HL-60 (cell line): Measurements from ENCODE around the gene PABPN1L.

ENCODE experiments used
- DNase-seq, 2 experiments: peaks; one replicate each; pipeline ENCODE4 v3.0.0-alpha.2; 2010 to 2020; ENCODE audit warnings: low read depth in 1 of 2, low spot score in 1 of 2
- H3K27ac ChIP-seq: fragments of 250-450 bp; sonication (Bioruptor Pico); replicated peaks from 2 replicates; pipeline ENCODE4 v1.5.1; 2020; ENCODE audit warnings: mild to moderate bottlenecking, moderate library complexity
- H3K27me3 ChIP-seq: fragments of 250-450 bp; sonication (Bioruptor Pico); 2 replicates; pipeline ENCODE4 v1.5.1; 2021; ENCODE audit warnings: mild to moderate bottlenecking, moderate library complexity; ENCODE audit not compliant: insufficient read depth, poor library complexity, severe bottlenecking
- H3K4me3 ChIP-seq: replicated peaks from 2 replicates; pipeline ENCODE4 v1.5.1; 2011; ENCODE audit warnings: mild to moderate bottlenecking, control low read depth, low read length; ENCODE audit not compliant: insufficient read depth
- GABPA ChIP-seq: IDR thresholded peaks from 2 replicates; pipeline ENCODE4 v1.6.1; 2012; ENCODE audit warnings: low read depth
- POLR2AphosphoS5 ChIP-seq: IDR thresholded peaks from 2 replicates; pipeline ENCODE4 v1.6.1; 2012; ENCODE audit warnings: low read depth
- SPI1 ChIP-seq: IDR thresholded peaks from 2 replicates; pipeline ENCODE4 v1.6.1; 2012; ENCODE audit warnings: low read depth, mild to moderate bottlenecking, borderline replicate concordance
- TF ChIP-seq, protein P1 (sequence below): IDR thresholded peaks from one replicate; pipeline ENCODE4 v1.5.1; 2011; ENCODE audit warnings: low read length, control low read depth, inconsistent platforms; ENCODE audit not compliant: insufficient read depth
- TF ChIP-seq, protein P2 (sequence below): IDR thresholded peaks from 2 replicates; pipeline ENCODE4 v1.6.1; 2012; ENCODE audit warnings: low read depth; ENCODE audit not compliant: insufficient replicate concordance

PABPN1L gene

DNA sequence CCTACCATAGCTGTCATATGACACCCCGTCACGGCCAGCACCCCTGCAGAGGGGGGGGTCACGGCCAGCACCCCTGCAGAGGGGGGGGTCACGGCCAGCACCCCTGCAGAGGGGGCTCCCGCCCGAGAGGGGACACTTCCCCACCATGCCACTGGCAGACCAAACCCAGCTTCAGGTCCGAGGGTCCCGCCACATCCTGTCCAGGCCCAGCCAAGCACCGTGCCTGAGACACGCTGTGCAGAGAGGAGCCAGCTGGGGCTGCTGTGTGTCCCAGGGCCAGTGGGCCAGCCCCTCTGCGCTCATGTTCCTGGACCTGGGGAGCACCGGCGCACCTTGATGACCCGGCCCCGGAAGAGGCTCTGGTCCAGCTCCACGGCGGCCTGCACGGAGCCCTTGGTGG, 1.9 kb downstream of the PABPN1L start:
- no peak for DNase-seq
- TF ChIP-seq, protein P1, sequence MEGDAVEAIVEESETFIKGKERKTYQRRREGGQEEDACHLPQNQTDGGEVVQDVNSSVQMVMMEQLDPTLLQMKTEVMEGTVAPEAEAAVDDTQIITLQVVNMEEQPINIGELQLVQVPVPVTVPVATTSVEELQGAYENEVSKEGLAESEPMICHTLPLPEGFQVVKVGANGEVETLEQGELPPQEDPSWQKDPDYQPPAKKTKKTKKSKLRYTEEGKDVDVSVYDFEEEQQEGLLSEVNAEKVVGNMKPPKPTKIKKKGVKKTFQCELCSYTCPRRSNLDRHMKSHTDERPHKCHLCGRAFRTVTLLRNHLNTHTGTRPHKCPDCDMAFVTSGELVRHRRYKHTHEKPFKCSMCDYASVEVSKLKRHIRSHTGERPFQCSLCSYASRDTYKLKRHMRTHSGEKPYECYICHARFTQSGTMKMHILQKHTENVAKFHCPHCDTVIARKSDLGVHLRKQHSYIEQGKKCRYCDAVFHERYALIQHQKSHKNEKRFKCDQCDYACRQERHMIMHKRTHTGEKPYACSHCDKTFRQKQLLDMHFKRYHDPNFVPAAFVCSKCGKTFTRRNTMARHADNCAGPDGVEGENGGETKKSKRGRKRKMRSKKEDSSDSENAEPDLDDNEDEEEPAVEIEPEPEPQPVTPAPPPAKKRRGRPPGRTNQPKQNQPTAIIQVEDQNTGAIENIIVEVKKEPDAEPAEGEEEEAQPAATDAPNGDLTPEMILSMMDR = no peak
- TF ChIP-seq, protein P2, sequence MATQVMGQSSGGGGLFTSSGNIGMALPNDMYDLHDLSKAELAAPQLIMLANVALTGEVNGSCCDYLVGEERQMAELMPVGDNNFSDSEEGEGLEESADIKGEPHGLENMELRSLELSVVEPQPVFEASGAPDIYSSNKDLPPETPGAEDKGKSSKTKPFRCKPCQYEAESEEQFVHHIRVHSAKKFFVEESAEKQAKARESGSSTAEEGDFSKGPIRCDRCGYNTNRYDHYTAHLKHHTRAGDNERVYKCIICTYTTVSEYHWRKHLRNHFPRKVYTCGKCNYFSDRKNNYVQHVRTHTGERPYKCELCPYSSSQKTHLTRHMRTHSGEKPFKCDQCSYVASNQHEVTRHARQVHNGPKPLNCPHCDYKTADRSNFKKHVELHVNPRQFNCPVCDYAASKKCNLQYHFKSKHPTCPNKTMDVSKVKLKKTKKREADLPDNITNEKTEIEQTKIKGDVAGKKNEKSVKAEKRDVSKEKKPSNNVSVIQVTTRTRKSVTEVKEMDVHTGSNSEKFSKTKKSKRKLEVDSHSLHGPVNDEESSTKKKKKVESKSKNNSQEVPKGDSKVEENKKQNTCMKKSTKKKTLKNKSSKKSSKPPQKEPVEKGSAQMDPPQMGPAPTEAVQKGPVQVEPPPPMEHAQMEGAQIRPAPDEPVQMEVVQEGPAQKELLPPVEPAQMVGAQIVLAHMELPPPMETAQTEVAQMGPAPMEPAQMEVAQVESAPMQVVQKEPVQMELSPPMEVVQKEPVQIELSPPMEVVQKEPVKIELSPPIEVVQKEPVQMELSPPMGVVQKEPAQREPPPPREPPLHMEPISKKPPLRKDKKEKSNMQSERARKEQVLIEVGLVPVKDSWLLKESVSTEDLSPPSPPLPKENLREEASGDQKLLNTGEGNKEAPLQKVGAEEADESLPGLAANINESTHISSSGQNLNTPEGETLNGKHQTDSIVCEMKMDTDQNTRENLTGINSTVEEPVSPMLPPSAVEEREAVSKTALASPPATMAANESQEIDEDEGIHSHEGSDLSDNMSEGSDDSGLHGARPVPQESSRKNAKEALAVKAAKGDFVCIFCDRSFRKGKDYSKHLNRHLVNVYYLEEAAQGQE = no peak
- TF ChIP-seq GABPA = no peak
- TF ChIP-seq SPI1 = no peak
- no peak for TF ChIP-seq POLR2AphosphoS5

DNA sequence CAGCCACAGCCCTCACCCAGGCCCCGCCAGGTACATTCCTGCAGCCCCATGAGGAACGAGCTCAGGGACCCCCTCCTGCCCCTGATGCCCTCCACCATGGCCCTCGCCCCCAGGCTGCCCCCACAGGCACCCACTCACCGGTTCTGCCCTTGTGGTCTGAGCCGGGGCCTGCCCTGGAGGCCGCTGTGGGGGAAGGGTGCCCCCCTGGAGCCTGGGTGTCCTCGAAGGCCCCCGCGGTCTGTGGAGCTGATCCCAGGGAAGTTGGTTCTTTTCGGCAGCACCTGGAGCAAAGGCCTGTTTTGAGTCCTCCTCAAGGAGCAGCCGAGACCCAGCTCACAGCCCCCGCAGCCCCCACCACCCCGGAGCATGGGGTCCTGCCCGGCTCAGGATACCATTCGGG, 2.4 kb downstream of the PABPN1L start:
- no peaks in the 10 kb centered on the region for H3K27me3 ChIP-seq
- no peak overlapping the region for H3K4me3 ChIP-seq
- no peak overlapping the region for H3K27ac ChIP-seq
- TF ChIP-seq, protein P1 = no peak
- TF ChIP-seq, protein P2 = no peak
- TF ChIP-seq GABPA = no peak
- TF ChIP-seq SPI1 = no peak
- no peak for TF ChIP-seq POLR2AphosphoS5
- no peak for DNase-seq

More for the DNA sequence above, 1.9 kb downstream of the PABPN1L start:
- Histone ChIP-seq H3K27me3 (no peaks in the 10 kb centered on the region), H3K4me3 (no peak overlapping the region), H3K27ac (no peak overlapping the region)

DNA sequence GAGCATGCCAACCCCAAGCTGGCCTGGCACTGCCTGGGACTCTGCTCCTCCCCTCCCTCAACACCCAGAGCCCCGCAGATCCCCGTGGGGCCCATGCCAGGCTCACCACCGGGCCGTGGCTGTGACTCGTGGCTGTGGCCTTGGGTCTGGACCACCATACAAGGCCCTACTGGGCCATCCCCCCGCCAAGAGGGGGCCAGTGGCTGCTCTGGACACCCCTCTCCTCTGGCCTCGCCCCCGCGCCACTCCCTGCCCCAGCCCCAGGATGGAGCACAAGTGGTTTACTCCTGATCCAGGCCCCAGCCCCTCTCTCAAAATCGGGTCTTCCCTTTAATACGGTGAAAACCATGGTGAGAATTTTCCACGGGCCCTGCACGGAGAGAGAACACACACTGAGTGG, 3.0 kb downstream of the PABPN1L start:
- H3K4me3 ChIP-seq = no peak overlapping the region
- TF ChIP-seq SPI1 (no peak), POLR2AphosphoS5 (no peak)
- no peak for DNase-seq
- H3K27ac ChIP-seq = no peak overlapping the region
- no peaks in the 10 kb centered on the region for H3K27me3 ChIP-seq

DNA sequence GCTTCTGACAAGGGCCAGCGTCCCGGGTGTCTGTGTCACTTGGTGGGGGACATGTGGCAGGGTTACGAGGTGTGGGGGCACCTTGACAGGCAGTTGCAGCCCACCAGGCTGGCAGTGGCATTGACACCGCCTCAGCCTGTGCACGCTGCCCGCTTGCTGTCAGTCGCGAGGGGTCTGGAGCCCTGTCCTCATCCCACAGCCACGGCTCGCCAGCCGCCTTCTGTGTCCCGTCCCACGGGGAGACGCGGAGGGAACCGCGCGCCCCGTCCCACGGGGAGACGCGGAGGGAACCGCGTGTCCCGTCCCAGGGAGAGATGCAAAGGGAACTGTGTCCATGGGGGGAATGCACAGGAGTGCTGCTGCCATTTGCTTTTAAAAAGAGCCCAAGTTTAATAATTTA, 3.5 kb downstream of the PABPN1L start:
- DNase-seq = no peak
- no peaks in the 10 kb centered on the region for H3K27me3 ChIP-seq
- H3K4me3 ChIP-seq = no peak overlapping the region
- TF ChIP-seq, protein P1 = no peak
- TF ChIP-seq, protein P2 = no peak
- no peak for TF ChIP-seq SPI1
- TF ChIP-seq POLR2AphosphoS5 = no peak
- TF ChIP-seq GABPA = no peak
- H3K27ac ChIP-seq = no peak overlapping the region
